Pancreas (tissue), 10 donors: ENCODE results near the gene TP53BP2. TPM values are rescaled to one million over a fixed set of nuclear protein-coding genes. Genes with fewer than 3 reads are reported as not detected.

Source experiments
- ATAC-seq, 4 donors: fragments of 200-7000 bp; cut with Tn5 transposase; one replicate each; pipeline versions ENCODE4 v1.8.0 to v1.9.1; 2020; ENCODE audit warnings: mild to moderate bottlenecking in 4 of 4, moderate library complexity in 4 of 4
- DNase-seq, 6 donors: peaks; one replicate each; pipeline ENCODE4 v3.0.0-alpha.2; 2020
- FAIRE-seq: peaks from 2 replicates; lab custom pipeline; 2012; peaks lifted over from hg19 to GRCh38; lab: Jason Lieb, UNC
- H3K27ac ChIP-seq, 4 donors: fragments of 200-600 bp; sonication (generic); 1 replicate in 3 of 4; 2 replicates in 1 of 4; pipeline versions ENCODE4 v1.5.0 to v1.8.0; 2020
- H3K27me3 ChIP-seq, 4 donors: fragments of 200-600 bp; one replicate each; pipeline ENCODE4 v1.8.0; 2021
- H3K36me3 ChIP-seq, 3 donors: fragments of 200-600 bp; sonication (generic) in 1 of 3; one replicate each; pipeline versions ENCODE4 v1.5.0 to v1.8.0; 2020 to 2021
- H3K4me1 ChIP-seq, 3 donors: fragments of 200-600 bp; one replicate each; pipeline ENCODE4 v1.8.0; 2021
- H3K4me3 ChIP-seq, 4 donors: fragments of 200-600 bp; sonication (generic) in 2 of 4; one replicate each; pipeline versions ENCODE4 v1.5.0 to v1.8.0; 2020 to 2021
- H3K9me3 ChIP-seq, 4 donors: fragments of 200-600 bp; one replicate each; pipeline ENCODE4 v1.8.0; 2021
- WGBS, 2 donors: extraction: QIAGEN DNeasy Blood & Tissue Kit; methylation state at CpG; one replicate each; pipeline ENCODE4 v1.1.7; 2013; 5-methylcytosine and 5-hydroxymethylcytosine counted together
- intact Hi-C, 3 donors: fragments of 100-400 bp; cut with DNase I; formaldehyde crosslinking; loops; one replicate each; pipeline versions ENCODE4 v1.11.1 to v1.14.2; 2022
- polyA plus RNA-seq, 2 donors: library from polyadenylated mRNA; stranded (reverse); fragments of 200-250 nt; gene quantifications; one replicate each; pipeline ENCODE4 v1.2.3, GENCODE V29; 2013
- total RNA-seq, 6 donors: library from RNA; stranded (reverse); fragmentation: NEBNext Ultra II Directional in 4 of 6; extraction: Animal tissue kit (Norgen Biotek cat#: 25700) in 4 of 6; gene quantifications; one replicate each; pipeline versions ENCODE4 v1.2.1 to v1.2.4, GENCODE V29; 2021 to 2023
- TF ChIP-seq, protein P1 (sequence below), 4 donors: fragments of 200-600 bp; sonication (generic) in 3 of 4; IDR thresholded peaks; one replicate each; pipeline versions ENCODE4 v1.5.0 to v1.8.0; 2021; ENCODE audit warnings: antibody characterized with exemption in 4 of 4
- donor health status: healthy with polysubstance abuse.
- donor health status: DM: no; HTN: no; CAD: no; lungs with moderate emphysema.
- donor health status: DM: no; HTN: no; CAD: no.
- donor health status: control.
- donor health status: control.
- donor health status: Bipolar disorder and iron deficiency.
- donor health status: DM: yes; HTN: yes; CAD: no.
- donor health status: DM: no; HTN: no; CAD: no.
- donor health status: DM: no; HTN: no; CAD: no.
- donor health status: DM: yes; HTN: yes; CAD: no.

Gene TP53BP2
- total and polyA plus RNA-seq, 8 donors: 5.5 to 31.7 (median 14.1) TPM

GRCh38 chr1:223852337-223852736 lies 6.6 kb upstream of the TP53BP2 start:
- Histone ChIP-seq H3K9me3 (no peaks in the 10 kb centered on the region), H3K27ac (no peak overlapping the region), H3K4me3 (no peak overlapping the region), H3K36me3 (no peaks in the 10 kb centered on the region), H3K4me1 (peaks cover 0 to 2% (median 0%) of the 10 kb centered on the region in 3 donors), H3K27me3 (no peaks in the 10 kb centered on the region)
- ATAC-seq: no peak
- TF ChIP-seq, protein P1, sequence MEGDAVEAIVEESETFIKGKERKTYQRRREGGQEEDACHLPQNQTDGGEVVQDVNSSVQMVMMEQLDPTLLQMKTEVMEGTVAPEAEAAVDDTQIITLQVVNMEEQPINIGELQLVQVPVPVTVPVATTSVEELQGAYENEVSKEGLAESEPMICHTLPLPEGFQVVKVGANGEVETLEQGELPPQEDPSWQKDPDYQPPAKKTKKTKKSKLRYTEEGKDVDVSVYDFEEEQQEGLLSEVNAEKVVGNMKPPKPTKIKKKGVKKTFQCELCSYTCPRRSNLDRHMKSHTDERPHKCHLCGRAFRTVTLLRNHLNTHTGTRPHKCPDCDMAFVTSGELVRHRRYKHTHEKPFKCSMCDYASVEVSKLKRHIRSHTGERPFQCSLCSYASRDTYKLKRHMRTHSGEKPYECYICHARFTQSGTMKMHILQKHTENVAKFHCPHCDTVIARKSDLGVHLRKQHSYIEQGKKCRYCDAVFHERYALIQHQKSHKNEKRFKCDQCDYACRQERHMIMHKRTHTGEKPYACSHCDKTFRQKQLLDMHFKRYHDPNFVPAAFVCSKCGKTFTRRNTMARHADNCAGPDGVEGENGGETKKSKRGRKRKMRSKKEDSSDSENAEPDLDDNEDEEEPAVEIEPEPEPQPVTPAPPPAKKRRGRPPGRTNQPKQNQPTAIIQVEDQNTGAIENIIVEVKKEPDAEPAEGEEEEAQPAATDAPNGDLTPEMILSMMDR (IDR thresholded peaks at IDR 0.05): no peak
- no peak for DNase-seq
- WGBS, 2 donors: 65 to 86% methylated on average over 1 of the region's 1 CpG
- no peak for FAIRE-seq
- intact Hi-C loops: no loop called here

GRCh38 chr1:223849352-223850254 lies 3.9 kb upstream of the TP53BP2 start:
- Histone ChIP-seq H3K4me3 (no peak overlapping the region), H3K27ac (no peak overlapping the region), H3K9me3 (no peaks in the 10 kb centered on the region), H3K4me1 (peaks cover 0 to 10% (median 5%) of the 10 kb centered on the region in 3 donors), H3K36me3 (no peaks in the 10 kb centered on the region), H3K27me3 (no peaks in the 10 kb centered on the region)
- intact Hi-C loops: no loop called here
- TF ChIP-seq, protein P1 (IDR thresholded peaks at IDR 0.05): no peak
- DNase-seq: no peak
- no peak for FAIRE-seq
- WGBS, 2 donors: 77 to 81% methylated on average over 6 of the region's 6 CpGs
- no peak for ATAC-seq

- H3K27ac ChIP-seq: no peak overlapping the region
- H3K4me1 ChIP-seq: peaks cover 0 to 18% (median 5%) of the 10 kb centered on the region in 3 donors
- intact Hi-C loops: no loop called here
- TF ChIP-seq, protein P1 (IDR thresholded peaks at IDR 0.05): no peak
- ATAC-seq (no peak), DNase-seq (no peak), FAIRE-seq (no peak)
- 92 to 93% methylated on average over 2 of the region's 2 CpGs for WGBS, 2 donors
- H3K27me3 ChIP-seq: no peaks in the 10 kb centered on the region
- no peak overlapping the region for H3K4me3 ChIP-seq
- H3K36me3 ChIP-seq: no peaks in the 10 kb centered on the region
- H3K9me3 ChIP-seq: no peaks in the 10 kb centered on the region
Observed at GRCh38 chr1:223848536-223848935, 2.8 kb upstream of the TP53BP2 start.

DNA sequence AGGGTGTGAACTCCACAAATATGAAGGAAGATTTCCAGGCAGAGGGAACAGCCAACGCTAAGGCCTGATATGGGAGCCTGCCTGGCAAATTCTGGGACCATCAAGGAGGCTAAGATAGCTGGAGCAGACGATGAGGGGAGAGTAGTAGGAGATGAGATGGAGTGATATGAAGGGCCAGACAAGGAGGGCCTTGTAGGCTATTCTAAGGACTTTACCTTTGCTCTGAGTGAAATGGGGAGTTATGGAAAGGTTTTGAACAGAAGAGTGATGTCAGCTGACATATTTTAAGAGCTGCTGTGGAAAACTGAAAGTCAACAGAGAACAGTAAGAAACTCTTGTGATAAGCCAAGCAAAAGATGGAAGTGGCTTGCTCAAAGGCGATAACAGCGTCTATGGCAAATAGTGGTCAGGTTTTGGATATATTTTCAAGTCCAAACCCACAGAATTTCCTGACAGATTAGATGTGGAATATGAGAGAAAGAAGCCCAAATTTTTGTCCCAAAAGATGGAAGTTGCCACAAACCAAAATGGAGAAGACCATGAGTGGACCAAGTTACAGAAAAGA lies 2.1 kb upstream of the TP53BP2 start:
- Histone ChIP-seq H3K27ac (no peak overlapping the region), H3K36me3 (no peaks in the 10 kb centered on the region), H3K9me3 (no peaks in the 10 kb centered on the region), H3K4me3 (no peak overlapping the region), H3K4me1 (peaks cover 0 to 24% (median 5%) of the 10 kb centered on the region in 3 donors), H3K27me3 (no peaks in the 10 kb centered on the region)
- intact Hi-C loops: no loop called here
- FAIRE-seq (no peak), DNase-seq (no peak), ATAC-seq (no peak)
- WGBS, 2 donors: 95 to 98% methylated on average over 4 of the region's 4 CpGs
- TF ChIP-seq, protein P1 (IDR thresholded peaks at IDR 0.05): no peak
